Astrocyte (in vitro differentiated cells and primary cell): ENCODE measurements around the gene PTPN11.

Experiments
- CTCF ChIP-seq: IDR thresholded peaks from 2 replicates; pipeline ENCODE4 v1.5.1; 2011; ENCODE audit warnings: low read depth, mild to moderate bottlenecking, inconsistent platforms, low read length, moderate library complexity; ENCODE audit not compliant: insufficient read depth
- EZH2 ChIP-seq: IDR thresholded peaks from 2 replicates; pipeline ENCODE4 v1.6.1; 2012; ENCODE audit warnings: mild to moderate bottlenecking, low read length, inconsistent platforms; ENCODE audit not compliant: insufficient read depth

GRCh38 chr12:112381406-112381882 lies 37.3 kb upstream of the PTPN11 start:
- TF ChIP-seq CTCF (no peak), EZH2 (no peak)
